22Rv1 (cell line): Measurements from ENCODE around the gene KIAA0825.

ENCODE experiments used
- CTCF ChIP-seq: fragments of 450-650 bp; IDR thresholded peaks from 2 replicates; pipeline ENCODE4 v1.5.1; 2017; ENCODE audit warnings: mild to moderate bottlenecking
- ZFX ChIP-seq: fragments of 450-650 bp; IDR thresholded peaks from 2 replicates; pipeline ENCODE4 v1.6.1; 2017; ENCODE audit warnings: antibody characterized with exemption, borderline replicate concordance

GRCh38 chr5:94345257-94345656, 273.1 kb downstream of the KIAA0825 start:
- no peak for TF ChIP-seq CTCF
- TF ChIP-seq ZFX: no peak
